Measurements from ENCODE around the gene PKD2L1. TPM values are rescaled to one million over a fixed set of nuclear protein-coding genes. Genes with fewer than 3 reads are reported as not detected.
A peak's percentile ranks its signal among the peaks of the same experiment; 100 is the strongest.
"Not testable (repeated sequence)": the region's sequence is repeated elsewhere in the genome, so short reads cannot be mapped to it uniquely, and the experiment has no call there.

Gene PKD2L1
- total RNA-seq, 1 donor from 2014 or later, result not detected

- Mint-ChIP-seq H3K4me1 (ENCODE audit: unreplicated experiment) (peaks cover 5% of the 10 kb centered on the region), H3K27me3 (peaks cover 47% of the 10 kb centered on the region), H3K4me3 (no peak overlapping the region), H3K36me3 (no peaks in the 10 kb centered on the region), H3K9me3 (no peaks in the 10 kb centered on the region), H3K27ac (peak overlapping the region; percentile 37)
- DNase-seq (ENCODE audit: extremely low spot score, unreplicated experiment), result no peak
- no peak for TF ChIP-seq CTCF (conservative IDR thresholded peaks at IDR 0.05)
Measured at GRCh38 chr10:100306861-100307260, 23.2 kb downstream of the PKD2L1 start.

GRCh38 chr10:100304414-100304813 lies 25.6 kb downstream of the PKD2L1 start:
- no peak for TF ChIP-seq CTCF (conservative IDR thresholded peaks at IDR 0.05)
- H3K4me3 Mint-ChIP-seq, result no peak overlapping the region
- no peak overlapping the region for H3K27ac Mint-ChIP-seq
- no peaks in the 10 kb centered on the region for H3K36me3 Mint-ChIP-seq
- peaks cover 5% of the 10 kb centered on the region for H3K4me1 Mint-ChIP-seq (ENCODE audit: unreplicated experiment)
- no peak for DNase-seq (ENCODE audit: extremely low spot score, unreplicated experiment)
- peaks cover 32% of the 10 kb centered on the region for H3K27me3 Mint-ChIP-seq
- no peaks in the 10 kb centered on the region for H3K9me3 Mint-ChIP-seq

GRCh38 chr10:100303724-100304319 lies 26.2 kb downstream of the PKD2L1 start:
- peak; percentile 81 for TF ChIP-seq CTCF (conservative IDR thresholded peaks at IDR 0.05)
- Mint-ChIP-seq H3K27me3 (peaks cover 33% of the 10 kb centered on the region), H3K36me3 (no peaks in the 10 kb centered on the region), H3K4me1 (ENCODE audit: unreplicated experiment) (peaks cover 5% of the 10 kb centered on the region), H3K9me3 (no peaks in the 10 kb centered on the region), H3K27ac (no peak overlapping the region), H3K4me3 (no peak overlapping the region)
- DNase-seq (ENCODE audit: extremely low spot score, unreplicated experiment), result no peak

- H3K27ac Mint-ChIP-seq; H3K36me3 Mint-ChIP-seq; DNase-seq (ENCODE audit: extremely low spot score, unreplicated experiment); H3K4me1 Mint-ChIP-seq (ENCODE audit: unreplicated experiment); H3K4me3 Mint-ChIP-seq; H3K9me3 Mint-ChIP-seq: not testable (repeated sequence)
- peaks cover 32% of the 10 kb centered on the region for H3K27me3 Mint-ChIP-seq
Measured at GRCh38 chr10:100301123-100301522, 28.9 kb downstream of the PKD2L1 start.

GRCh38 chr10:100297242-100297641 lies 32.8 kb downstream of the PKD2L1 start:
- no peaks in the 10 kb centered on the region for H3K9me3 Mint-ChIP-seq
- no peak overlapping the region for H3K4me3 Mint-ChIP-seq
- DNase-seq (ENCODE audit: extremely low spot score, unreplicated experiment), result no peak
- peaks cover 41% of the 10 kb centered on the region for H3K27me3 Mint-ChIP-seq
- H3K36me3 Mint-ChIP-seq, result no peaks in the 10 kb centered on the region
- no peaks in the 10 kb centered on the region for H3K4me1 Mint-ChIP-seq (ENCODE audit: unreplicated experiment)
- no peak for TF ChIP-seq CTCF (conservative IDR thresholded peaks at IDR 0.05)
- H3K27ac Mint-ChIP-seq, result no peak overlapping the region

GRCh38 chr10:100293066-100293465 lies 37.0 kb downstream of the PKD2L1 start:
- H3K27me3 Mint-ChIP-seq, result peaks cover 53% of the 10 kb centered on the region
- TF ChIP-seq CTCF (conservative IDR thresholded peaks at IDR 0.05), result no peak
- no peaks in the 10 kb centered on the region for H3K4me1 Mint-ChIP-seq (ENCODE audit: unreplicated experiment)
- no peaks in the 10 kb centered on the region for H3K9me3 Mint-ChIP-seq
- DNase-seq (ENCODE audit: extremely low spot score, unreplicated experiment), result no peak
- no peaks in the 10 kb centered on the region for H3K36me3 Mint-ChIP-seq
- no peak overlapping the region for H3K4me3 Mint-ChIP-seq
- no peak overlapping the region for H3K27ac Mint-ChIP-seq

GRCh38 chr10:100292300-100292699 lies 37.7 kb downstream of the PKD2L1 start:
- H3K4me1 Mint-ChIP-seq (ENCODE audit: unreplicated experiment), result not testable (repeated sequence)
- H3K27me3 Mint-ChIP-seq, result peaks cover 50% of the 10 kb centered on the region

More at GRCh38 chr10:100292300-100292699, 37.7 kb downstream of the PKD2L1 start:
- not testable (repeated sequence) for H3K27ac Mint-ChIP-seq; H3K4me3 Mint-ChIP-seq; H3K9me3 Mint-ChIP-seq; H3K36me3 Mint-ChIP-seq; DNase-seq (ENCODE audit: extremely low spot score, unreplicated experiment)
